GM18499 (cell line): Measurements from ENCODE around the gene LCN12.

Experiments
- ATAC-seq: cut with Tn5 transposase; IDR thresholded peaks from one replicate; pipeline ENCODE4 v1.9.1; 2021; ENCODE audit warnings: moderate number of reproducible peaks; ENCODE audit not compliant: insufficient read depth, unreplicated experiment

LCN12 gene, protein sequence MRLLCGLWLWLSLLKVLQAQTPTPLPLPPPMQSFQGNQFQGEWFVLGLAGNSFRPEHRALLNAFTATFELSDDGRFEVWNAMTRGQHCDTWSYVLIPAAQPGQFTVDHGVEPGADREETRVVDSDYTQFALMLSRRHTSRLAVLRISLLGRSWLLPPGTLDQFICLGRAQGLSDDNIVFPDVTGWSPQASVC

DNA sequence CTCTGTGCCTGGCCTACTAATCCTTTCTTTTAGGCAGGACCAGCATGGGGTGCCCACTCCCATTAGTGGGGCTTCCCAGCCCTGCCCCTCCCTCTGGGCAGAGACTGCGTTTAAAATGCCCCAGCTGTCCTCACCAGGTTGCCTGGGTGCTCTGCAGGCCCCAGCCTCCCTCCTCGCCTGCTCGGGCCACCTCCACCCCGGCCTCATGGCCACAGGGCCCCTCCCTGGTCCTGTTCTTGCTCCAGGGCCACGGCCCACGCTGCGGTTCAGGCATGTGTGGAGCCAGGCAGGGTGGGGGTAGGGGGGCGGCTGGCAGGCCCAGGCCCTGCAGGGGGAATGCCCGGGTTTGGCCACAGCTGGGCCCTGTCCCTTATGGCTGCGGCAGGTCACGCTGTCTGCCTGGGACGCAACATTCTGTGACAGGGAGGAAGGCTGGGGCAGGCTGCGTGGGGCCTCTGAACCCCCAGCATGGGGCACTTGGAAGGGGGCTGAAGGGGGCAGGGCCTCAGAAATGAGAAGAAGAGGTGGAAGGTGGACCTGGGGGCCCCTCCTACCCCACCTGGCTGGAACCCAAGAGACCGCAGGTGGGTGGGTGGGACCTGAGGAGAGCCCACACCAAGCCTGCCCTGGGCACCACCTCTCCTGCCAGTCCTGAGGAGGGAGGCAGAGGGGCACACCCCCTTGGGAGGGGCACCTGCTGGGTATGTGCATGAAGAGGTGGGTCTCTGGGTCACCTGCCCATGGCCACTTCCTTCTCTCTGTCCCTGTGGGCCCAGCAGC, at the start of gene LCN12:
Gene LCN12 (plus strand): TSS at position 733 of the 780 bp plus-strand sequence. CDS start 55 bp downstream, outside the sequence.
- ATAC-seq, result no peak

DNA sequence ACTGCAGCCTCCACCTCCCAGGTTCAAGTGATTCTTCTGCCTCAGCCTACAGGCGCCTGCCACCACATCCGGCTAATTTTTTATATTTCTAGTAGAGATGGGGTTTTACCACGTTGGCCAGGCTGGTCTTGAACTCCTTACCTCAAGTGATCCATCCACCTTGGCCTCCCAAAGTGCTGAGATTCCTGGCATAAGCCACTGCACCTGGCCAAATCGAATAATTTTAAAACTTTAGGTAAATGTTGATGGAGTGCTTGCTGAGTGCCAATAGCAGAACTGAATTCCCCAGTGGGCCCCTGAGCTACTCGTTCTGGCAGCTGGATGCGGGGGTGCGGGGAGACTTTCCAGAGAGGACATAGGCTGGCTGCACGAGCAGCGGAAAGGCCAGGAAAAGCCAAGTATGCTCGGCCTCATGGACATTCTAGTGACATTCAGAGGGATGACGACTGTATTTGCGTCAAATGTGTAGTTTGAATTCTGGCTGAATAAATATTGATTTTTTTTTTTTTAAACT, 49.0 kb upstream of the LCN12 start:
- no peak for ATAC-seq

DNA sequence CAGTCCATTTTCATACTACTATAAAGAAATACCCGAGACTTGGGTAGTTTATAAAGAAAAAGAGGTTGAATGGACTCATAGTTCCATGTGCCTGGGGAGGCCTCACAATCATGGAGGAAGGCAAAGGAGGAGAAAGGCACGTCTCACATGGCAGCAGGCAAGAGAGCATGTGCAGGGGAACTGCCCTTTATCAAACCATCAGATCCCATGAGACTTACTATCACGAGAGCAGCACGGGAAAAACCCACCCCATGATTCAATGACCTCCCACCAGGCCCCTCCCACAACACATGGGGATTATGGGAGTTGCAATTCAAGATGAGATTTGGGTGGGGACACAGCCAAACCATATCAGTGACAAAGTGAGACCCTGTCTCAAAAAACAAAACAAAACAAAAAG, 45.8 kb upstream of the LCN12 start:
- ATAC-seq, result no peak

DNA sequence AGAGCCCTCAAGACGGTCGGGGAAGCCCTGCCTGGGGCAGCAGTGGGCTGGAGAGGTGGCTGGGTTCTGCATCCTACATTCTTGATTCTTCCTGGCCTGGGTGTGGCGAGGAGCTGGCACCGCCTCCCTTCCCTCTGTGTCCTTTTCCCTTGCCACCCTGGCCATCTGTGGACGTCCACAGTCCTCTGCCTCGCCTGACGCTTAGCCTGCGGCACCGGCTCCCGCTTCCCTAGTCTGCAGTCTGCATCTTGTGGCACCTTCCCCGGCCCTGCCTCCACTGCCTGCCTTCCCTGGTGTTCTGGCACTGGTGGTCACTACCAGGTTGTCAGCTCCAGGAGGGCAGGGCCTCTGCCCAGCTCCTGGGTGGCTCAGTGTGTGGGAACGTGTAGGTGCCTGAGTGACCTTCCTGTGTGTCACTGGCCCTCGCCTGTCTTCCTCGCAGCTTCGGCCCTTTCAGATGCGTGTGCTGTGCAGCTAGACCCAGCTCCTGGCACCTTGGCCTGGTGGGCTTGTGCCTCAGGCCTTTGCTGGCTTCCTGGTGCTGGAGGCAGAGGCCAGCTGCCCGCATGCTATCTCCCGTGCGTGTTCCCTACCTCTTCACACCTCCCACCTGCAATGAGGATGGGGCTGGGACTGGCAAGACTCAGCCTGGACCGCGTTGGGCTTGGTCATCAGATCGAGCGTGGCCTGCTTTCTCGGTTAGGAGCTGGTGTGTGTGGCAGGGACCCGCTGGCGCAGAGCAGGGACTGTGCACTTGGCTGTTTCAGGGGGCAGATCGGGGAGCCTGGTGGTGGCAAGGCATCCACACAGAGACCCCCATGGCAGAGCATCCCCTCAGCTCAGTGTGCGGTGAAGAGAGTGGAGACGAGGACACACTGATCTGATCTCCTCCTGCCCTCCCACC, 44.8 kb upstream of the LCN12 start:
- no peak for ATAC-seq

DNA sequence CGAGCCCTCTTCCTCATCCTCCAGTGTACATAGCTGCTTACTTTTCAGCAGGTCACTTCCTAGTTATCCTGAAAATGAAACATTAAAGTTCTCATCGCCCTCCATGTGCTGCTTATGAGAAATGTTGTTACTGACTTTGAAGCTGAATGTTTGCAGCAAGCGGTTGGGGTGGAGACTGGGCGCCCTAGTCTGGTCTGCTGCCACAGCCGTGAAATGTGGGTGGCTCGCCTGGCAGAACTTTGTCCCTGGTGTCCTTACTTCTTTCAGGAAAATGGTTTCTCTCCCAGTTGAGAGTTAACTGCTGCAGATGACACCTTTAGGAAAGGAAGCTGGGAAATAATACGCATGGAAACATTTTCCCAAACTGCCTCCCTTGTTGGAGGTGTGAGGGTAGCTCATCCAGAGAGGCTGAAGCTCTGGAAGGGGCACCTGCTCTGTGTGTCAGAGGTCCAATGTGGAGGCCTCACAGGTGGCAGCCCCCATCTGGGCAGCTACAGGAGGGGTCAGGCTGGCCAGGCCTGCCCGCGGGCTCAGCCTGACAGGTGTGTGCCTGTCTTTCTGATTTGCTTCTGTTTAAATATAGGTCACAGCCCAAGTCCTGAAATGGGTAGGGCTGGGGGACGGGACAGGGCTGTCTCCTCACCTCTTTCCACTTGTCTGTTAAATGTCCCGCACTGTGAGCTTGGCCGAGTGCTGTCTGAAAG, 41.7 kb upstream of the LCN12 start:
- no peak for ATAC-seq

DNA sequence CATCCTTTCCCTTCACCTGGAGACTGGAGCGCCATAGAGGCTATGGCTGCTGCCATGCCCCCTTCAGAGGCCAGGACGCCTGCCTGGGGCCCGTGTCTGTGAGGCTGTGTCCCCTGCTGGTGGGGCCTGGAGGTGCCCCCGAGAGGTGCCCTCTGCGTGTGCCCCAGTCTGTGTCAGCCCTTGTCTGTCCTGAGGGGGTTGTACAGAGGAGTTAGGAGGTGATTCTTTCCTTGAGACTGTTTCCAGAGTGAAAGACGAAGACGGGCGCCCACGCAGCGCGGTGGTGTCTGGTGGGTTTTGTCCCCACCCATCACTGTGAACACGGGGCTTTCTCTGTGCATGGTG, 41.2 kb upstream of the LCN12 start:
- ATAC-seq, result no peak

DNA sequence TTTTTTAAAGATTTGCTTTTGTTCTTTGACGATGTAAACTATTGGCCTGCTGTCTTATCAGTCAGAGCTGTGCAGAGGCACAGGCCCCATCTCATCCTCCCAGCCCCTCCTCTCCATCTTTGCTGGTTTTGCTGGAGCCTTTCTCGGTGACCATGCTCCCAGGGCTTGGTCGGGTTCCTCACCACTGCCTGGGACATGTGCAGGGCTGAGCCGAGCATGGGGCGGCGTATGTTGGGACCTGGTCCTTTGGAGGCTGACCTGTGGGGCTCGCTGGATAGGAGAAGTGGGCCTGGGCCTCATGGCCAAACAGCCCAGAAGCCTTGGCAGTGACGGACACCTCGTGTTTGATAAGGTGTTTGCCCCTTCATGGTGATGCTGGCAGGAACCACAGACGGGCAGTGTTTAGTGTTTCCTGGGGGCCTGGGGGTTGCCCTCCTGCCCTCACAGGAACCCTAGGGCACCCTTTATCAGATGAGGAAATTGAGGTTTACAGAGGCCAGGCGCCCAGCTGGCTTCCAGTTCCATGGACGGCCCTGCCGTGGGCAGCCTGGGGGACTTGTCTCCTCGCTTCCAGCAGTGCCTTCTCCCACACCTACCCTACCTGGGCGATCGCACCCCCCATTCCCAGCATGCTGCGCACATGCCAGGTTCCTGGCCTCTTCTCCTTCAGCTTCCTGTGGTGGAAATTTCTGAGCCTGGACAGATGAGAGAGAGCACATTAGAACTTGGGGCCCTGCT, 38.2 kb upstream of the LCN12 start:
- ATAC-seq, result no peak

DNA sequence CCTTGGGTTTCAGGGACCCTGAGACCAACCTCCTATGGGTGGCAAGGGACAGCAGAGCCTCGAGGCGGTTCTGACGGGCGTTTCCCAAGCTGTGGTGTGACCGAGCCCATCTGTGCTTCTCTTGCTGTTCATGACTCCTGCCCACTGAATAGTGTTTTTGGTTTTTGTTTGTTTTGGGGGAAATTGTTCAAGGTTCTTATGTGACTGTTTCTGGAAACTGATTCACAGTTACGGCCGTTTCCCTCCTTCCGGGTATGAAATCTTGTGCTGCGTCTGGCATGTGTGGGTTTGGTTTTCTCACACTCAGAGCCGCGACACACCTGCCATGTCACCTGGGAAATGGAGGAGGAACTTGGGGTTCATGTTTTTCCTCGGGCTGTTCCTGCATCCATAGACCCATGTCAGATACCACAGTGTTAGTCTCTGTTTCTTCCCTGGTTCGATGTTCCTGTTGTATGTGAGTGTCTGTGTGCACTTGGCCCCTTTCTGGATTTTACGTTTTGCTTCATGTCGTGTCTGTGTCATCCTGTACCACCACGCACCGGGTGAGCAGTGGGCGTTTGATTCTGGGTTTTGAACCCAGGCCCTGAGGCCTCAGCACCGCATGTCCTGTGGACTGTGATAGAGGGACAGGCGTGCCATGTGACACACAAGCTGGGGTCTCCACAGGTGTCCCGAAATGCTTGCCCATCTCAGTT, 36.3 kb upstream of the LCN12 start:
- no peak for ATAC-seq

DNA sequence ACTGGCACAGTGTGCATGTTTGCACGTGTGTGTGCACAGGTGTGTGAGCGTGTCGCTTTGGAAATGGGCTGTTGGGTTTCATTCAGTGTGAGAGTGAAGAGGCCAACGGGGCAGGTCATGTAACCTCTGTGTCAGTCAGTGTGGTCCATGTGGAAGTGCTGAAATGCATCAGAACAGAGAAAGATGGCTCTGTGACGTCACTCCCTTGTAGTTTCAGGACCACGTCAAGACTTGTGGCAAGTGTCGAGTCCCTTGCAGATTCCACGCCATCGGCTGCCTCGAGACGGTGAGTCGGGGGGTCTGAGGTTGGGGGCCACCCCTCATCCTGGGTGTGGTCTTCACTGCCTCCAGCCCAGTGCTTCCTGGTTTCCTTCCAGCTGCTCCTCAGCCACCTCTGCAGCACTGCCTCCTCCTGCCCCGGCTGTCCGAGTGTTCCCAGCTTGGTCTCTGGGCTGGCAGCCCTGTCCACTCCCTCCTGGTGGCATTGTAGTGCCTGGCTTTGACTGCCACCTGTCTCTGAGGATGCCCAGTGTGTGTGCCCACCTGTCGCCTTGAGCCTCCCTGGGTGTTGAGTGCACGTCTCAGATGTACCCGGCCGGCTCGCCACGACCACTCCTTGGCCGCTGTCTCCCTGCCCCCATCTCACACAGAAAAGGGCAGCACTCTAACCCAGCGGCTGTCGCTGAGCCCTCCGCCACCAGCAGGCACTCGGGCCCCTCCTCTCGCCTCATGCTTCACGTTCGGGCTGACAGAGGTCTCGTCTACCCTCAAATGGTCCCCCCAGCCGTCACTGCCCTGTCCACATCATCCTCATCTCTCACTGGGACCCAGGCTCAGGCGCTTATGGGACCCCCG, 35.5 kb upstream of the LCN12 start:
- no peak for ATAC-seq

DNA sequence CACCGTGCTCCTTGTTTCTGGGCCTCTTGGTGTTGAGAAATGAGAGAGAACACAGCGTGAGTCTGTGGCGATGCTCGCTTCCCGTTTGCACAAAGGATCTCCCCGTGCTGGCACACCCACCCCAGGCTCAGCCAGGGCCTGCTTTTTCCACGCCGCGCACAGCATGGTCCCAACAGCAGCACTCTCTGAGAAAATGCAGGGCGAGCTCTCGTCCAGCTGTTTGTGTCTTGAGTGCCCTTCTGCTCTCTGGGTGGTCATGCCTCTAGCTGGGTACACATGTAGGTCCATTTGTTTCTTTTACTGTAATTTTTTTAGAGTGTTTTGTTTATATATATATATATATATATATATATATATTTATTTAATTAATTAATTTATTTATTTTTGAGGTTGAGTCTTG, 34.2 kb upstream of the LCN12 start:
- no peak for ATAC-seq

DNA sequence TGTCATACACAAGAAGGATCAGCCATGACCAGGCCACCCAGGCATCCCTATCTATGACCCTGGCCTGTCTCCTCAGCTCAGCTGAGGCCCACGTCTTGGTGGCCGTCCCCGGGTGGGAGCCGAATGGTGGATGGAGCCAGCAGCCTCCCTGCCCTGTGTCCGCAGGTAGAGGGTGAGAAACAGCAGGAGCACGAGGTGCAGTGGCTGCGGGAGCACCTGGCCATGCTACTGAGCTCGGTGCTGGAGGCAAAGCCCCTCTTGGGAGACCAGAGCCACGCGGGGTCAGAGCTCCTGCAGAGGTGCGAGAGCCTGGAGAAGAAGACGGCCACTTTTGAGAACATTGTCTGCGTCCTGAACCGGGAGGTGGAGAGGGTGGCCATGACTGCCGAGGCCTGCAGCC, 32.0 kb upstream of the LCN12 start:
- no peak for ATAC-seq

DNA sequence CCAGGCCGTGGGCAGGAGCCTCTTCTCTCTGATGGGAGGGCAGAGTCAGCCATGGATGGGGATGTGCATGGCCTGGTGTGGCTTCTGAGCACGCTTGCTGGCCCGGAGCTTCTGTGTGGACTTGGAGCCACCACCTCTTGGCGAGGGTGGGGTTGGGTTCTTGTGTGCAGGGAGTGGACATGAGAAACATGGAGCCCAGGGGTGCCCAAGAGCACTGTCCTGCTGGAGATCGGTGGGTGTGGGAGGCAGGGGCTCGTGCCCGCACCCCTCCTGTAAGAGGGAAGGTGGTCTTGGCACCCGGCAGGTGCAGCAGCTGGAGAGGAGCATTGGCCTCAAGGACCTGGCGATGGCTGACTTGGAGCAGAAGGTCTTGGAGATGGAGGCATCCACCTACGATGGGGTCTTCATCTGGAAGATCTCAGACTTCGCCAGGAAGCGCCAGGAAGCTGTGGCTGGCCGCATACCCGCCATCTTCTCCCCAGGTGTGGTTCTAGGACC, 31.3 kb upstream of the LCN12 start:
- ATAC-seq, result no peak

DNA sequence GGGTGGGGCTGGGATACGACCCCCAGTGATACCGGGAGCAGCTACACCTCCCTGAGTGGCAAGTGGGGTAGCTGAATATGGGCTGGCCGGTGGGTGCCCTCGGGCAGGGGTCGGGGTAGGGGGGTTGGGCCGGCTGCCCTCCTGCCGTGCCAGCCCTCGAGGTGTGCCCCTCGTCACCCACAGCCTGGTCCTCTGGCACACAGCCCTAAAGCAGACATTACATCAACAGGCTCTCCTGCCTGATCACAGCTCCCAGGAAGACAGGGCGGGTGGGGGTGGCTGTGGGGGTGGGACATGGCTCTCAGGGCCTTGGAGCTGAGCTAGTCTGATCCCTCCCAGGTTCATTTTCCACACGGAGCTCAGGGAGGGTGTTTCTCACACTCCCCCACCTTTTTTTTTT, 30.8 kb upstream of the LCN12 start:
- ATAC-seq, result no peak

DNA sequence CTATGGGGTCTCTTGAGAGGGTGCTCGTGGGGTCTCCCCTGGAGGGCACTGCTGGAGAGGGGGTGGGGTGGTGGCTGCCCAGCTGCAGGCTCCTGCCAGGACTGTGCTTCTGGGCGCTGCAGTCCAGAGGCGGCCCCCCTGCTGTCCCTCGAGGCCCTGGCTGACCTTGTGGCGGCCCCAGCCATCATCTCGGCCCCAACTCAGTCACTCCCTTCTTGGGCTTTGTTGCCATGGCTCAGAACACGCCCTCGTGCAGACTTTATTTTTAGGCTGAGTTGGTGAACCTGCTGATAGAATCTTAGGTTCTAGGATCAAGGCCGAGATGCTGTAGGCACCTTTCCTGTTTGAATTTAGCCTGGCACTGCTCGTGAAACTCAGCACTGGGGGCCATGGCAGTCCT, 30.4 kb upstream of the LCN12 start:
- ATAC-seq, result no peak

DNA sequence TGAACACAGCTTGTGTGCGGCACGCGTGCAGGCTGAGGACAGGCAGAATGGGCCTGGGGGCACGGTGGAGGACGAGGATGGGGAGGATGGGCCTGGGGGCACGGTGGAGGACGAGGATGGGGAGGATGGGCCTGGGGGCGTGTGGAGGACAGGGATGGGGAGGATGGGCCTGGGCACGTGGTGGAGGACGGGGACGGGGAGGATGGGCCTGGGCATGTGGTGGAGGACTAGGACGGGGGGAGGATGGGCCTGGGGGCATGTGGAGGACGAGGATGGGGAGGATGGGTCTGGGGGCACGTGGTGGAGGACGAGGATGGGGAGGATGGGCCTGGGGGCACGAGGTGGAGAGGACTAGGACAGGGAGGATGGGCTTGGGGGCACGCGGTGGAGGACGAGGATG, 29.5 kb upstream of the LCN12 start:
- no peak for ATAC-seq

DNA sequence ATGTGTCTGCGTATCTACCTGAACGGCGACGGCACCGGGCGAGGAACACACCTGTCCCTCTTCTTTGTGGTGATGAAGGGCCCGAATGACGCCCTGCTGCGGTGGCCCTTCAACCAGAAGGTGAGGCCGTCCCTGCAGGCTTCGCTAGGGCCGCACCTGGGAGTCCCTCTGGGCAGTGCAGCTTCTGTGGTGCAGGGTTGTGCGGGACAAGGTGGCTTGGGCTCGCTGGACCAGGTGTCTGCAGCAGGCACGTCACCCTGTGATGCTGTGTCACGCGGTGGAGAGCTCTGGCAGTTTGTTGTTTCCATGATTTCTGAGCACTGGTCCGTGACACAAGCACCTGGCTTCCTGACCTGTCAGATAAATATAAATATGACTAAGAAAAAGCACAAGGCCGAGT, 28.2 kb upstream of the LCN12 start:
- no peak for ATAC-seq

DNA sequence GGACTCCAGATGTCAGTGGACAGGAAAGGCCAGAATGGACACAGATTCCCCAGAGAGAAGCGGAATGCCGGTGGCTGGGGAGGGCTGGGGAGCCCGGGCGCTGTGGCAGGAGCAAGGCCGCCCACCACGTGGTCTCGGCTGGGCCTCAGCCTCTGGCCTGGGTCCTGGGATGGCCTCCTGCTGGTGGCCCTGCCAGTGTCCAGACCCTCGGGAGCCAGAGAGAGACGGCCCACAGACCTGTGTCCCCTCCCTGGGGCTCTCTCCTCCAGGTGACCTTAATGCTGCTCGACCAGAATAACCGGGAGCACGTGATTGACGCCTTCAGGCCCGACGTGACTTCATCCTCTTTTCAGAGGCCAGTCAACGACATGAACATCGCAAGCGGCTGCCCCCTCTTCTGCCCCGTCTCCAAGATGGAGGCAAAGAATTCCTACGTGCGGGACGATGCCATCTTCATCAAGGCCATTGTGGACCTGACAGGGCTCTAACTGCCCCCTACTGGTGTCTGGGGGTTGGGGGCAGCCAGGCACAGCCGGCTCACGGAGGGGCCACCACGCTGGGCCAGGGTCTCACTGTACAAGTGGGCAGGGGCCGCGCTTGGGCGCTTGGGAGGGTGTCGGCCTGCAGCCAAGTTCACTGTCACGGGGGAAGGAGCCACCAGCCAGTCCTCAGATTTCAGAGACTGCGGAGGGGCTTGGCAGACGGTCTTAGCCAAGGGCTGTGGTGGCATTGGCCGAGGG, 26.5 kb upstream of the LCN12 start:
- no peak for ATAC-seq
